Activated CD8-positive, alpha-beta memory T cell treated with anti-CD3 and anti-CD28 coated beads, Interleukin-2, amount 50 U/mL, for 1 hour (primary cell): ENCODE measurements around the gene BTAF1.
"Not testable (repeated sequence)": the region's sequence is repeated elsewhere in the genome, so short reads cannot be mapped to it uniquely, and the experiment has no call there.

Experiments used
- DNase-seq: peaks from one replicate; pipeline ENCODE4 v3.0.0-alpha.2; 2020; ENCODE audit errors: extremely low read depth

BTAF1 gene

DNA sequence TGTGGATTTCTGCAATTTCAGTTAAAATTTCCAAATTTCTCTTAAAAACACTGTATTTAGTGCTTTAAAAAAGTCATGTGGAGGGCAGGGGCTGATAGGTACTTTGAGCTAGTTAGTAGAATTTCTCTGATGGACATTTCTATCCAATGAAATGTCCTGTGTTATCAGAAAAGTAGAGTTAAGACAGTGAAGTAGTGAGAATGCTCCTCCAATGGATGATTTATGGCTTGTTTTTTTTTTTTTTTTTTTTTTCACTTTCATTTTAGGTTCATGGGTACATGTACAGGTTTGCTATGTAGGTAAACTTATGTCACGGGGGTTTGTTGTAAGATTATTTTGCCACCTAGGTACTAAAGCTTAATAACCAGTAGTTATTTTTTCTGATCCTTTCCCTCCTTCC lies 55.0 kb downstream of the BTAF1 start:
- DNase-seq, result no peak

DNA sequence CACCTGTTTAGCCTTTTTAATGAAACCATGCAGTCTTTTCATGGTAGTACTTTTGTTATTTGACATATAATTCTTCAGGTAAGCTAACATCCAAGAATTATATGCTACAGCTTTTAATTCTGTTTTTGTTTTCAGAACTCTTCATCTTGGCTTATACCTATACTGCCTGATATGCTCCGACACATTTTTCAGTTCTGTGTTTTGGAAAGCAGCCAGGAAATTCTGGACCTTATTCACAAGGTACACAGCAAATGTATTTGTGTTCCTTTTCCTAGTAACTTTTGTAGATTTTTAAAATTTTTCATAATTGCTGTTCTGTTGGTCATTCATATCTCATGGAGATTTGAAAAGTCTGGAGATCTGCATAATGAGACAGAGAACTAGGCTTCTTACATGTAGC lies 56.7 kb downstream of the BTAF1 start:
- no peak for DNase-seq

DNA sequence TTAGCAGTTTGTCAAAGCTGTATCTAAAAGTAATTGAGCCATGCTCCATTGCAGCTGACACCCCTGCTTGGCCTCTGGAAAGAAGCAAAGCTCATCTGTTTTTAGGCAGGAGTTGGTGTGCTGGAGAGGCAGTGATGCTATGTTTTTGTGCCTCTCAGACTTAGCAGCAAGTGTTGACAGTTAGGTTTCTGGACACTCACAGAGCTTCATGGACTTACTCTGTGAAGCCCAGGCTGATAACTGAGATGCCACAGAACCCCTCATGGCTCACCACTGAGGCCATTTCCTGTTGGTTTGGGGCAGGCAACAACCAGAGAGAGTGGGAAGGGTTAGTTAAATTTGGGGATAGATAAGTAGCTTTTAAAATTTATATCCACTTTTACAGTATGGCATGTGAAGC lies 59.8 kb downstream of the BTAF1 start:
- DNase-seq, result no peak

DNA sequence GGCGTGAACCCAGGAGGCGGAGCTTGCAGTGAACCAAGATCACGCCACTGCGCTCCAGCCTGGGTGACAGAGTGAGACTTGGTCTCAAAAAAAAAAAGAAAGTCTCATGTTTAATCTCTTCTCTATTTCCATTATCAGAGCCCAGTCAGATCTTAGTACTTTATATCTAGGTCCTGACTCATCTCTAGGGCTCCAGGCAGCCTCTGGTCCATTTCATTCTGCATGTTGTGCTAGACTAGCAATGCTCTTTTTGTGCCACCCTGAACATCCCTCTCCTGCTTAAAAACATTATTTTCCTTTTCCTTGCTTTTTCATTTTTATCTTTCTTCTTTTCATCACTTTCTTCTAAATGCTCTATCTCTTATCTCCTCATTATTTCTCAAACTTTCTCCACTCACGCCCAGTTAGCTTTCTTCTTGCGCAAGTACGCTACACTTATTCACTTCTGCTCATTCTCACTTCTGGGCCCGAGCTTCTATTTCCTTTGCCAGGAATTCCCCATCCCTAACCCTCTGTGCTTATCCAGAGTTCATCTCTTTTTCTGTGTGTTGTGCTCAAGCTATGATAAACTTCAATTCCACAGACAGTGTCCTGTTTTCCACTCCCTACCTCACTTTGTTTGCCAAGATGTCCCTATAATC lies 63.9 kb downstream of the BTAF1 start:
- DNase-seq, result no peak

DNA sequence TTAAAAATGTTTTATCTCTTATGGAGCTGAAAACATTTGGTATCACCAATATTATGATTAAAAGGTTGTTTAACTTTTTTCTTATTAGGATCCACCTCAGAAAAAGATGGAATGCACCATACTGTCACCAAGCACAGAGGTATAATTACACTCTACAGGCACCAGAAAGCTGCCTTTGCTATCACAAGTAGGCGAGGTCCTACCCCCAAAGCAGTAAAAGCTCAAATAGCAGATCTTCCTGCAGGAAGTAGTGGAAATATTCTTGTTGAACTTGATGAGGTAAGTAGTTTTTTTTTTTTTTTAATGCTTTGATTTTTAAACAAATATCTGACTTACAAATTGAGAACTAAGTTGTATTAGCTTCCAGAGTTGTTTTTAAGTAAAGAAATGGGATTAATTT lies 68.5 kb downstream of the BTAF1 start:
- no peak for DNase-seq

DNA sequence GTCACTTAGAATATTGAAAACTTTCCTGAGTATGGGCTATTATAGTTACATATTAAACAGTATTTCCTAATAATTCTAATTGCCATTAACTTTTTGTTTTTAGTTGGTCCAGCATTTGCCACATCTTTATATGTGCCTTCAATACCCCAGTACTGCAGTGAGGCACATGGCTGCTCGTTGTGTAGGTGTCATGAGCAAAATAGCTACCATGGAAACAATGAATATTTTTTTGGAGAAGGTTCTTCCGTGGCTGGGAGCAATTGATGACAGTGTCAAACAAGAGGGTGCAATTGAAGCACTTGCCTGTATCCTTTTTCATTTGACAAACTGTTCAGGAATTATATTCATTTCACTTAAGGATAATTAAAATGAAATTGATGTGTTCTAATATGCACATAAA lies 72.7 kb downstream of the BTAF1 start:
- no peak for DNase-seq

DNA sequence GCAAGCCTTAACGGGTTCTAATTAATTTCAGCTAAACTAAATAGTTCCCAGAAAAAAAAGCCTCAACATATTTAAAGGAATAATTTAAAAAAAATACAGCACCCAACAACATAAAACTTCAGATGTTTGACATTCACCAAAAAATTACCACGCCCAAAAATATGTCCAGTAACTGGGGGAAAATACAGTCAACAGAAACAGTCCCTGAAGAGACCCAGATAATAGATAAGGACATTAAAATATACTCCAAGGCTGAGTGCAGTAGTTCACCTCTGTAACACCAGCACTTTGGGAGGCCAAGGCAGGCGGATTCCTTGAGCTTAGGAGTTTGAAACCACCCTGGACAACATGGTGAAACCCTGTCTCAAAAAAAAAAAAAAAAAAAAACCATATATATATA lies 78.0 kb downstream of the BTAF1 start:
- DNase-seq, result no peak

DNA sequence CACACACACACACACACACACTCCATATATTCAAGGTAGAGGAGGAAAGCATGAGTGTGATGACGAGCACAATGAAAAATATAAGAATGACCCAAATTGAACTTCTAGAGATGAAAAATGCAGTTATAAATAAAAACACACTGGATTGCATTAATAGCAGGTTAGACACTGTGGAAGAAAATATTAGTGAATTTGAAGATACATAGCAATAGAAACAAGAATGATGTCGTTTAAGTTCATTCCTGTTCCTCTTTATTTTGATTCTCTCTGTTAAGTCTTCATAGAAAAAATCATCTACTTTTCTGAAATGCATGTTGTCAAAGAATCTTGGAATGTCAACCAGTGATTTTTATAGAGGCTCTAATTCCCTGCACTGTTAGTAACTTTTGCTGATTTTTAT lies 78.4 kb downstream of the BTAF1 start:
- DNase-seq, result no peak

DNA sequence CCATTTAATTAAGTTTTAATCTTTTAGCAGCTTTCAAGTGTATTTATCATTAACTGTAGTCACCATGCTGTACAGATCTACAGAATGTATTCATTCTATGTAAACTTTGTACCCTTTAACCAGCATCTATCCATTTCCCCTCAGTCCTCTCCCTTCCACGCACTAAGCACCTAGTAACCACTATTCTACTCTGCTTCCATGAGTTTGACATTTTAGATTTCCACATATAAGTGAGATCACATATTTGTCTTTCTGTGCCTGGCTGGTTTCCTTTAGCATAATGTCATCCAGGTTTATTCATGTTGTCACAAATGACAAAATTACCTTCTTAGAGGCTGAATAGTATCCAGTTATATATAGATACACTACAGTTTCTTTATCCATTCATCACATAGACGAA lies 79.7 kb downstream of the BTAF1 start:
- DNase-seq, result no peak

DNA sequence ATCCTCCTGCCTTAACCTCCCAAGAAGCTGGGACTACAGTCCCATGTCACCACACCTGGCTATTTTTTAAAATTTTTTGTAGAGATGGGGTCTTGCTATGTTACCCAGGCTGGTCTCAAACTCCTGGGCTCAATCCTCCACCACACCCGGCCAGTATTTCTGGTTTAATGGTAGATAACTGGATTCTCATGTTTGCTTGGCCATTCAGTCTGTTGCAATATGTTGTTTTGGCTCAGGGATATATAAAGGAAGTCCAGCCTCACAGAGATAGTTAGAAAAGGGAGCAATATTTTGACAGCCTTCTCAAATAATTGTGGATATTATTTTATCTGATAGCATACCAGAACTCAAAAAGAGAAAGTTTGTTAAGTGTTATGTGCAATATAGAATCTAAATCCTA lies 82.4 kb downstream of the BTAF1 start:
- no peak for DNase-seq

DNA sequence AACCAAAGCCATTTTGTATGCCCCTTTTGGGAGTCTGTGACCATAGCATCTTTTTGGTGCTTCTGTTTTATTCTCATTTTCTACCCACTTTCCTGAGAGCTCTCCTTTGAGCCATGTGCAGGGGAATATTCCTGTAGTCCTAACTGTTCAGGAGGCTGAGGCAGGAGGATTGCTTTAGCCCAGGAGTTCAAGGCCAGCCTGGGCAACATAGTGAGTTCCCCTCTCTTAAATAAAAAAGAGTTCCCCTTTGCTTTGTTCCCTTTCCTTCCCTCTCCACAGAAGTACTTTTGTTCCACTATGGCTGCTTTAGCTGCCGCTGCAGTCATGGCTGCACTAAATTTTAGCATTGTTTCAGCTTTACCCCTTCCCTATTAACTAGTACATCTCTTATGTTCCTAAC lies 85.9 kb downstream of the BTAF1 start:
- DNase-seq, result no peak

DNA sequence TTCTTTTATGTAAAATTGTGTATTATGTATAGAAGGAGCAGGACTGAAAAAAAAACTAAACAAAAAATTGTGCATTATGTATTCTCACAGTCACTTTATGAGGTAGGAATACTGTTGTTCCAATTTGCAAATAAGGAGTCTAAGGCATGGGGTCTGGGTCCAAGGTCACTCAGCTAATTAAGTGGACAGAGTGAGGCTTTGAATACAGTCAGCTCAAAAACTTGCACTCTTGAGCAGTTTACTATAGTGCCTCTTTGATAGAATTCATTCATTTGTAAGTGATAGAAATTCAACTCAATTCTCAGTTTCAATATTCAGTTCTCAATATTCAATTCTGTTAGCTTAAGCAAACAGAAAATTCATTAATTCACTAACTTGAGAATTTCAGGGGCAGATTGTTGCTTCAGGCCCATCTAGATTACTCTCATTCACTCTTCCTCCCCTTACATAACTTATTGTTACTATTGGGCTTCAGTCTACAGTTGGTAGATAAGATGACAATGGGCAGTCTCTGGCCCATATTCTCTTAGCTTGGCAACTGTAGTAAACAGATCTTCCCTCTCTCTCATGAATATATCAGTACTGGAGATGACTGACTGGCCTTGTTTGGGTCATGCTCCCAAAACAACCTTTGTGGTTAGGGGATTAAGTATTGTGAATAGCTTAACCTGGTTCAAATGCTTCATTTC lies 86.6 kb downstream of the BTAF1 start:
- no peak for DNase-seq

DNA sequence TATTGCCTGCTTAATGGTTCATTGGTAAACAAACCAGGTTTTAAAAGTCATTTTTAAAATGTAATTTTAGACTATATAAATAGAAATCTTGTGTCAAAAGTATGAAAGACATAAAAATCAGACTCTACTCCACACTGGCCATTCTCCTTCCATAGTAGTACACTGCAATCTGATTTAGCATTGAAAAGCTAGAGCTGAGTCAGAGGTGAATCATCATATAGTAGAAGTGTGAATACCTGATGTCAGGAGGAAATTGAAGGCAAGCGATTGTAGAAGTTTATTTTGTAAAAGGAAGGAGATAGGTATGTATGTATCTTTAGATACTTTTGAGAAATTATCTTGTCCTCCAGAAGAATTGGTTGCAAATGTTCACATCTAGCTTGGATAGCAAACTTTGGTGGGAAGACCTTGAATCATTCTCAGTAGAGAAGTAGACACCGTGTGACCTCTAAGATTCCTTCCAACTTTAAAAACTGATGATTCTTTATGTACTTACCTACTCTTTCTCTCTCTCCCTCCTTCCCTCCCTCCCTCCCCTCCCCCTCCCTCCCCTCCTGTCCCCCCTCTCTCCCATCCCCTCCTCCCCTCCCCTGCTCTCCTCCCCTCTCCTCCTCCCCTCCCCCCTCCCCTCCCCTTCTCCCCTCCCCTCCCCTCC lies 88.1 kb downstream of the BTAF1 start:
- no peak for DNase-seq

DNA sequence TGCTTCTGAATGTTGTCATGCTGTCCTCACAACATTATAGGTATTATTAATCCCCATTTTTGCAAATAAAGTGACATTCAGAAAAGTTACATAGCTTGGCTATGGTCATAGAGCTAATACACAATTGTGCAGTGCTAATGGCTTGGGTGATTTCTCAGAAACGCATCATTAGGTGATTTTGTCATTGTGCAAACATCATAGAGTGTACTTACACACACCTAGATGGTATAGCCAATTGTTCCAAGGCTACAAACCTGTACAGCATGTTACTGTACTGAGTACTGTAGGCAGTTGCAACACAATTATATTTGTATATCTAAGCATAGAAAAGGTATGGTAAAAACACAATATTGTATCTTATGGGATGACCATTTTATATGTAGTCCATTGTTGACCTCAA lies 91.0 kb downstream of the BTAF1 start:
- DNase-seq, result no peak

DNA sequence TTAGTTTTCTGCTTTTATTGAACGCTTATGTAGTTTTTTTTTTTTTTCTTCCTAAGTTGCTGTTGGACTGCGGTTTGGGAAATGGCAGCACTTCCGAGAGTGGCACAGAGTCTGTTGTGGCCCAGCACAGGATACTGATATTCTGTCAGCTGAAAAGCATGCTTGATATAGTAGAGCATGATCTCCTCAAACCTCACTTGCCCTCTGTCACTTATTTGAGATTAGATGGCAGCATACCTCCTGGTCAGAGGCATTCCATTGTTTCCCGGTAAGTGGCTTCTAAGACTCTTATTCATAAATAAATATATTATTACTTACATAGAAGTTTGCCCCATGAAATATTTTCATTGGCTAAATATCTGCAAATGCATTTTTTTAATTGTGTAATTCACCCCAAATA lies 101.1 kb downstream of the BTAF1 start:
- DNase-seq, result no peak

DNA sequence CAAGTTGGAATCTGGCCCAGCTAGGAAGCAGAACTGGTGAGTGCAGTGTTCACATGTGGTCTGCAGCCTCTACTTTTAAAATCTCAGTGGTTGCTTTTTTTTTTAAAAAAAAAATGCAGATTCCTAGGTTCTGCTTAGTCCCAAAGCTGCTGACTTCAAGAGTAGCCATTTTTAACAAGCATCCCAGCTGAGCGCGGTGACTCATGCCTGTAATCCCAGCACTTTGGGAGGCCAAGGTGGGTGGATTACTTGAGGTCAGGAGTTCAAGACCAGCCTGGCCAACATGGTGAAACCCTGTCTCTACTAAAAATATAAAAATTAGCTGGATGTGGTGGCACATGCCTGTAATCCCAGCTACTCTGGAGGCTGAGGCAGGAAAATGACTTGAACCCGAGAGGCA lies 101.8 kb downstream of the BTAF1 start:
- DNase-seq, result not testable (repeated sequence)

DNA sequence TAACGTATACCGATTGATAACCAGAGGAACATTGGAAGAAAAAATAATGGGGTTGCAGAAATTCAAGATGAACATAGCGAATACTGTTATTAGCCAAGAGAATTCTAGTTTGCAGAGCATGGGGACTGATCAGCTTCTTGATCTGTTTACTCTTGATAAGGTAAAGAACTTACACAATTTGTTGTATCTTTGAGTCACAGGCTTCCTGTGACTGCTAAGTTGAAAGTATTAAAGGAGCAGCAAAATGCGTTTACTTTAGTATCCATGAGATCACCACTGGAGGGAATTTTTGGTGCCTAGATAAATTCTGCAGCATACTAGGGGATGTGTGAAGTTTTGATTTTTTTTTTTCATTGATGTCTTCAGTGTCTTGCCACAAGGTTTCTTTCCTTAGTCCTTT lies 103.6 kb downstream of the BTAF1 start:
- no peak for DNase-seq

DNA sequence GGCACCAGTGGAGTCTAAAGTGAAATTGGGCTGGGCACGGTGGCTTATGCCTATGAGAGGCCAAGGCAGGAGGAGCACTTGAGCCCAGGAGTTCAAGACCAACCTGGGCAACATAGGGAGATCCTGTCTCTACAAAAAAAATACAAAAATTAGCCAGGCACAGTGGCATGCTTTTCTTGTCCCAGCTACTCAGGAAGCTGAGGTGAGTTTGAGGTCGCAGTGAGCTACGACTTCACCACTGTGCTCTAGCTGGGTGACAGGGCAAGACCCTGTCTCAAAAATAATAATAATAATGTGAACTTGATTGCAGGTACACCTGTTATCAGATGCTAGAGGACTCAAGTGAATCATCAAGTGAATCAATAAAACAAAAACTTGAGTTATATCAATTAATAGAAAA lies 108.0 kb downstream of the BTAF1 start:
- DNase-seq, result no peak

DNA sequence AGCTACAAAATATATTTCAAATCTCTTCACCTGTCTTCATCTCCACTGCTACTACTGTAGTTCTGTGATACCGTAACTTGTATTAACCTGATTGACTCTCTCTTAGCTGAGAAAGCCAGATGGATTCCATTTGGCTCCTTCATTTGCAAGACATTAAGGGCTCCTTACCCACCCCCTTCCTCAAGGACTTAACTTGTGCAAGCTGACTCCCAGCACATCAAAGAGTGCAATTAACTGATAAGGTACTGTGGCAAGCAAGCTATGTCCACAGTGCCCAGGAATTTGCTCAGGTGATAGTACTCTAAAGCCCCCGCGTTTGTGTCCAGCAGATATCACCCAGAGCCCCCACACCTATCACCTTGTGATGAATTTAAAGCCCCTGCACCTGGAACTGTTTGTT lies 109.5 kb downstream of the BTAF1 start:
- DNase-seq, result not testable (repeated sequence)

DNA sequence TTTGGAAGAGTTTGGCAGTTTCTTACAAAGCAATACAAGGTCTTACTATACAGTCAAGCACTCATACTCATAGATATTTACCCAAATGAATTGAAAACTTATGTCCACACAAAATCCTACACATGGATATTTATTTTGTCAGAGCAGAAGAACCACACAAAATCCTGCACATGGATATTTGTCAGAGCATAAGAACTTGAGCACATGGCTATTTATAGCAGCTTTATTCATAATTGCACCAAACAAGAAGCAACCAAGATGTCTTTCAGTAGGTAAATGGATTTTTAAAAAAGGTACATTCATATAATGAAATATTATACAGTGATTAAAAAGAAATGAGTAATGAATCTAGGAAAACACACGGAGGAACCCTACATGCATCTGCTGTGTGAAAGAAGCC lies 115.4 kb downstream of the BTAF1 start:
- DNase-seq, result no peak

DNA sequence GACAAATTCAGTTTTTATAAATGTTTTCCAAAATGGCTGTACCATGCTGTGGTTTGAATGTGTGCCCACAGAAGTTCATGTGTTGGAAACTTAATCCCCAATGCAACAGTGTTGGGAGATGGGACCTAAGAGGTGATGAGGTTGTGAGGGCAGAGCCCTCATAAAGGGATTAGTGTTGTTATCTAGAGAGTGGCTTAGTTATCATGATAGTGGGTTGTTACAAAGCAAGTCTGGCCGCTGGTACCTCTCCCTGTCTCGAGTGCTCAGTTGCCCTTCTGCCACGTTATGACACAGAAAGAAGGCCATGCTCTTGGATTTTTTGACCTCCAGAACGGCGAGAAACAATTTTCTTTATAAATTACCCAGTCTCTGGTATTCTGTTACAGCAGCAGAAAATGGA lies 119.0 kb downstream of the BTAF1 start:
- DNase-seq, result no peak

DNA sequence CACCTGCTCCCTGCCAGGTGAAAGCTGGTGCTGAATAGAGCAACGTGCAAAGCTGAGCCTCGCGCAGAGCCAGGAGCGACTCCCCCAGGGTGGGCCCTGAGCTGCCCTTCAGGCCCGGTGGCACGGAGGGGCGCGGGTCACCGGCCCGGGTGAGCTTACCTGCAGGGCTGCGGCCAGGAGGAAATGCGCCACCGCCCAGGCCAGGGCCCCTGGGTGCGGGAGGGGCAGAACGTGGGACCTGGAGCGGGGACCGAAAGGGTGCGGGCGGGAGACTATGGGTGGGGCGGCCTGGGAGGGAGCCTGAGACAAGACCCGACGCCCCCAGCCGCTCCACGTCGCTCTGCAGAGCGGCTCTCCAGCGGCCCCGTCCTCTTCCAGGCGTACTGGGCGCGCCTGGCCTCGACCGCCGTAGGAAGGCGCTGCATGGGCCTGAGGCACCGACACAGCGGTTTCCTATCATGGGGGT lies 122.1 kb downstream of the BTAF1 start:
- DNase-seq, result no peak

DNA sequence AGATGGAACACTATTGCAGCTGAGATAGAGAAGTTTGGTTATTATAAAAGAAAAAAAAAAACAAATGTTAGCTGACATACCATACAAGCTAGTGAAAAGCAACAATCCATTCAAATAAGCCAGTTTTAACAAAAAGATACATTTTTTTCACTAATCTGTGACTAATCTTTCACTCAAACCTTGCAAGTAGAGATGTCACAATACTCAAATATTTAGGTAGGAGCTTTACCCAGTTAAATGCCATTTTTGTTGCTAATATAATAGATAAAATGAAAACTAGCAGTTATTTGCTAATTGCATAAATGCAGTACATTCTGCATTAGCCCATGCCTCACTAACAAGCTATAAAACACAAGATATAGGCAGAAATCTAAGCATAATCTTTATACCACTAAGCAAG lies 123.6 kb downstream of the BTAF1 start:
- no peak for DNase-seq
